ENCODE results near the gene GSTM5. TPM values are rescaled to one million over a fixed set of nuclear protein-coding genes. Genes with fewer than 3 reads are reported as not detected.

The GSTM5 gene
- 6.2 TPM for total RNA-seq

DNA sequence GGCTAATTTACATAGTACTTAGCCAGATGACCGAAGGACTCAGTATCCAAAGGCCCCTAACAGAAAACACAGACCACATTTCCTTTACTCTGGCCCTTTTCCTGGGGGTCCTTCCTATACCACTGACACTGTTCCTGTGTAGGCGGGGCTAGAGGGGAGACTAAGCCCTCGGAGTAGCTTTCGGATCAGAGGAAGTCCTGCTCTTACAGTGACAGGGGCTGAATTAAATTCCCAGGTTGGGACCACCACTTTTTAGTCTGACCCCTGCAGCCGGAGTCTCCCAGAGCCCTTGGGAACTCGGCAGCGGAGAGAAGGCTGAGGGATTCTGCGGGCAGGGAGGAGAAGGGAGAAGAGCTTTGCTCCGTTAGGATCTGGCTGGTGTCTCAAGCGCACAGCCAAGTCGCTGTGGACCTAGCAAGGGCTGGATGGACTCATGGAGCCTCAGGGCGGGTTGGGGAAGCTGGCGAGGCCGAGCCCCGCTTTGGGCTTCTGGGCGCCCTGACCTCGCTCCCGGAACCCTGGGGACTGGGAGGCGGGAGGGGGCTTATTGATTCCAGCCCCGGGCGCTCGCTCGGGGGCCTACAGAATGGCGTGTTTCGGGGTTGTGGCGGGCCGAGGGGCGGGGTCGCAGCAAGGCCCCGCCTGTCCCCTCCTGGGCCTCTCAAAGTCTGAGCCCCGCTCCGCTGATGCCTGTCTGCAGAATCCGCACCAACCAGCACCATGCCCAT lies at the start of gene GSTM5:
Gene GSTM5 (plus strand): TSS at position 659 of the 728 bp plus-strand sequence. CDS start 62 bp downstream, at position 721.

DNA sequence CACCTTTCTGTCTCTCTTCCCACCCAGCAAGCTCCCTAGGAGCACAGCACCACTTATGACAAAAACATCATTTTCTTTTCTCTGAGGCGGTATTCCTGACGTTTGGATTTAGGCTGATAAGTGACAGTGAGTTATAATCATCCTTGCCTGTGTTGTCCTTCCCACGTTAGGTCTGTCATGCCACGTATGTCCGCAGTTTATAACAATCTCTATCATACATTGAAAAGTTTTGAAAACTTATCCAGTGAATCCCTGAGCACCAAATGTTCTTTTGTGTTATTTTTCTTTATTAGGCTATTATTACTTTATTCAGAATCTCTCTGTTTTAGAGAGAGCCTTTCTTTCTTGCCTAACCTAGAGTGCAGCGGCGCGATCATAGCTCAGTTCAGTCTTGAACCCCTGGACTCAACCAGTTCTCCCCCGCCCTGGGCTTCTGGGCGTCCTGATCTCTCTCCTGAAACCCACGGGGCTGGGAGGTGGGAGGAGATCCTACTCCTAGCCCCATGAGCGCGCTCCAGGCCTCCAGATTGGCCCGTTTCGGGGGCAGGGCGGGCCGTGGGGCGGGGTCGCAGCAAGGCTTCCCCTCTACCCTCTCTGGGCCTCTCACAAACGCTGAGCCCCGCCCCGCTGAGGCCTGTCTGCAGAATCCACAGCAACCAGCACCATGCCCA lies 44.5 kb upstream of the GSTM5 start, which contains the start of gene GSTM2:
Gene GSTM2 (plus strand): TSS at position 606 of the 671 bp plus-strand sequence. CDS start 59 bp downstream, at position 665.

DNA sequence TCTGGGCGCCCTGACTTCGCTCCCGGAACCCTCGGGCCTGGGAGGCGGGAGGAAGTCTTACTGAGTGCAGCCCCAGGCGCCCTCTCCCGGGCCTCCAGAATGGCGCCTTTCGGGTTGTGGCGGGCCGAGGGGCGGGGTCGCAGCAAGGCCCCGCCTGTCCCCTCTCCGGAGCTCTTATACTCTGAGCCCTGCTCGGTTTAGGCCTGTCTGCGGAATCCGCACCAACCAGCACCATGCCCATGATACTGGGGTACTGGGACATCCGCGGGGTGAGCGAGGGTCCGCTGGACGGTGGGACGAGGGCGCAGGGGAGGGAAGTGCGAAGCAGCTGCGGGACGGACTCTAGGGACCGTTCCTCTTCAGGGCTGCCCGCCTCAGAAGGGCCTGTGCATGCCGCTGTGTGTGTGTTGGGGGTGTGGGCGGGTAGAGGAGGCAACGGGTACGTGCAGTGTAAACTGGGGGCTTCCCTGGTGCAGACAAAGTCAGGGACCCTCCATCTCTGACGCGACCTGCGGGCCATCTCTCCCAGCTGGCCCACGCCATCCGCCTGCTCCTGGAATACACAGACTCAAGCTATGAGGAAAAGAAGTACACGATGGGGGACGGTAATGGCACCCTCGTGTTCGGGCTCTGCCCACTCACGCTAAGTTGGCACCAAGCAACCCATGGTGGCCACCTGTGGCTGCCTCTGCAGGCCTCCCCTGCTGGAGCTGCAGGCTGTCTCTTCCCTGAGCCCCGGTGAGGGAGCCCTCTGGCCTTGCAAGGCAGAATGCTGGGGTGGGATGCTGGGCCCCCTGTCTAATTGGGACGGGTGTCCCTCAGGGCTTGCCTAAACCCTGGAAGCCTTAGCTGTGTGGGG lies 24.2 kb upstream of the GSTM5 start, which contains the start of gene GSTM1:
Gene GSTM1 (plus strand): TSS at position 177 of the 859 bp plus-strand sequence. CDS start 57 bp downstream, at position 234.

DNA sequence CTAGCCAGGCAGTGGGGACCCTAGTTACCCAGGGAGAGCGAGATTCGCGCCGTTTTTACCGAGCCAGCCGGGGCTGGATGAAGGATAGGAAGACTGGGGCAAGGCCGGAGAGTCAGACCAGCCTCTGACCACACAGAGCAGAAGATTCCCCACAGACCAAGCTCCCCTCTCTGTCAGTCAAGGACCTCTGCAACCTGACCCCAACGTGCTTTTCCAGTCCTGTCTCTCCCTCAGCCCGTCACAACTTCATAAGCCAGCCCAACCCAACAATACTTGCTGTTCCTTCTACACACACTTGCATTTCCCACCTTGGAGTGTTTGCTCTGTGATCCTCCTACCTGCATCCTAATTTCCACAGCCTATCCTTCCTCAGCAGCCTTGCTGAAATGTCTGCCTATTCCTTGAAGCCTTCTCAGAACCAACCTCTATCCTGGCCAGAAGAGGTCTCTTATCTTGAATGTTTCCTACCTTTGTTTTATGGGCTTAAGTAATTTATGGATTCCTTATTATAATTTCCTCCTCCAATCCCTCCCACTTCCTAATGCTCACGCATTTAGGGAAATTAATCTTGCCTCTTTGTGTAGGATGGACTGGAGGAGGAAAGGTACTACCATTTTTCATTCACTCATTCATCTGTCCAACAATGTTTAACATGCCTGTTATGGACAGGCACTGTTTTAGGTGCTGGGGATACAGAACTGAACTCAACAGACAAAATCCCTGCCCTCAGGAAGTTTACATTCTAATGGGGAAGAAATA lies 28.7 kb downstream of the GSTM5 start, which contains the start of gene GSTM3:
Gene GSTM3 (minus strand): TSS at position 424 of the 759 bp plus-strand sequence. CDS start 751 bp downstream, outside the sequence.

DNA sequence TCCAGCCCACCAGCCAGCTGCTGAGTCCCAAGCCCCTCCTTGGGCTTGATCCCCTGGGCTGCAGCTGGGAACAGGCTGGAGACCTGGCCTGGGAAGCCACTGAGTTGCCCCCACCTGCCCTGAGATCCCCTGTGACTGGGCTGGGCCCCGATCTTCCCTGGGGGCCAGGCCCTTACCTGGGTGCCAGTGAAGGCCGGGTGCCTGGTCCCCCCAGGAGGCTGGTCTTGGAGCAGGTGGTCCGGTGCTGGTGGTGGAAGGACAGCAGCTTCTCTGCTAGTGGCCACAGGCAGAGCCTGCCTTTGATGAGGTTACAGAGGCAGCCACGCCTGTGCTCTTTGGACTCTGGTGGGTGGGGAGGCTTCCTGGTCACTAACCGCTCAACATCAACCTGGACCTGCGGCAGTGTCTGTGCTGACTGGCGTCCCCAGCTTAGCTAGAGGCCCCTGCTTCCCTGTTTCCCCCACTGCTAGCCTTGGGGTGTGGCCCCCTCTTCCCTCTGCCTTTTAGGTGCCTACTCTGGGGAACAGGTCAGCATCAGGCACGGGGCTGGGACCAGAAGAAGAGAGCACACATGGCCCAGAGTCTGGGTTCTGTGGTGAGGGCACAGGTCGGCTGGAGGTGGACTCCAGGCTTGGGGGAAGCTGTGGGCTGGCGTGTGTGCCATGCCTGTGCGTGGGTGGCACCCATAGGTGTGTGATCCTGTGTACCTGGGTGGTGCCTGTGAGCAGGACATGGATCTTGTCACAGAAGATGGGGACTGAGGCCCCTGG lies 51.8 kb downstream of the GSTM5 start, which contains the start of gene EPS8L3:
Gene EPS8L3 (minus strand): TSS at position 278 of the 770 bp plus-strand sequence. CDS start 2,174 bp downstream, outside the sequence.

Other genes starting within 250 kb of the GSTM5 start
- not detected for gene SYPL2, start 245.7 kb upstream of the GSTM5 start, total RNA-seq
- gene ATXN7L2, start 228.3 kb upstream of the GSTM5 start, total RNA-seq, result 5.5 TPM
- gene CYB561D1, start 218.2 kb upstream of the GSTM5 start, total RNA-seq, result 6.9 TPM
- 16.6 TPM for gene AMIGO1, start 202.5 kb upstream of the GSTM5 start, total RNA-seq
- 17.8 TPM for gene GPR61, start 172.4 kb upstream of the GSTM5 start, total RNA-seq
- 12.9 TPM for gene GNAI3, start 163.6 kb upstream of the GSTM5 start, total RNA-seq
- gene GNAT2, start 92.6 kb upstream of the GSTM5 start, total RNA-seq, result not detected
- gene AMPD2, start 92.4 kb upstream of the GSTM5 start, total RNA-seq, result 70.8 TPM
- gene GSTM4, start 56.2 kb upstream of the GSTM5 start, total RNA-seq, result 9.7 TPM
- 33.0 TPM for gene GSTM2, start 44.2 kb upstream of the GSTM5 start, total RNA-seq
- gene GSTM1, start 24.4 kb upstream of the GSTM5 start, total RNA-seq, result 15.0 TPM
- gene GSTM3, start 28.8 kb downstream of the GSTM5 start, total RNA-seq, result 91.3 TPM
- not detected for gene EPS8L3, start 51.7 kb downstream of the GSTM5 start, total RNA-seq
- gene CSF1, start 198.6 kb downstream of the GSTM5 start, total RNA-seq, result 2.8 TPM